HG02852 (cell line): ENCODE results near the gene CCDC28B.
"Not testable (repeated sequence)": the region's sequence is repeated elsewhere in the genome, so short reads cannot be mapped to it uniquely, and the experiment has no call there.

Experiments used
- ATAC-seq: cut with Tn5 transposase; IDR thresholded peaks from one replicate; pipeline ENCODE4 v1.9.1; 2021; ENCODE audit warnings: mild to moderate bottlenecking, moderate library complexity; ENCODE audit not compliant: unreplicated experiment

Gene CCDC28B

DNA sequence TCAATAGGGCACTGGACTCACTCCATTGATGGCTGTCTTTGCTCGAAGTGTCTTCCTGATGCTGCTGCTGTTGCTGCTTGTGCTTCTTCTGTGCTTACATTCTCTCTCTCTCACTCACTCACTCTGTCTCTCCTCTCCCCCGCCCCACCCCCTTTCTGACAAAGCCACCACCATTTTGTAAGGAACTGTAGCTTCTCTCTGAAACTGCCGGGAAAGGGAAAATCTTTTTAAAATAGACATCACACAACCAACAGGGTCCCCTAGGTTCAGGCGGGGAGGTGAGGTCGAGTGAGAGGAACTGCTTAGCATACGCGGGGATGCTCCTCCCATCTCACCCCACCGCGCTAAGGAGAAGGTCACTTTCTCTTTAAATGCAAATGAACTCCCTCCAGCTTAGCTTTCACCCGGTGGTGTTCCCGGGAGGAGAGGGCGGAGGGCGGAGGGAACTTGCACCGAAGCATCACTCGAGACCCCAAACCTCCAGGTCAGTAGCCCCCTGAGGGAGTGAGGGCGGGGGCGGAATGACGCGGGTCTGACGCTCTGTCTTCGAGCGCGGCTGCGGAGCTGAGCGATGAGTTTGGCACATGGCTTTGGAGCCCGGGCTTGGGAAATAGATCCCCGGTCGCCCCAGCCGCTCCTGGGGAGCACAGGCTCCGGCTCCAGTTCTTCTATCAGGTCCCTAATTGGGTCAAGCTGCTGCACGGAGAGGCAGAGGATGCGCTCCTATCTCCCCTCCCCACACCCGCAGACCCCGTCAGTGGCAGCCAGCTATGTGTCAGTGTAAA is at the start of gene CCDC28B:
Gene CCDC28B (plus strand): TSS at position 370 of the 785 bp plus-strand sequence. CDS start 1,341 bp downstream, outside the sequence.
- no peak for ATAC-seq

GRCh38 chr1:32150847-32151246 is 49.5 kb upstream of the CCDC28B start:
- ATAC-seq: no peak

- no peak for ATAC-seq
Measured at GRCh38 chr1:32151319-32151787, 49.0 kb upstream of the CCDC28B start.

DNA sequence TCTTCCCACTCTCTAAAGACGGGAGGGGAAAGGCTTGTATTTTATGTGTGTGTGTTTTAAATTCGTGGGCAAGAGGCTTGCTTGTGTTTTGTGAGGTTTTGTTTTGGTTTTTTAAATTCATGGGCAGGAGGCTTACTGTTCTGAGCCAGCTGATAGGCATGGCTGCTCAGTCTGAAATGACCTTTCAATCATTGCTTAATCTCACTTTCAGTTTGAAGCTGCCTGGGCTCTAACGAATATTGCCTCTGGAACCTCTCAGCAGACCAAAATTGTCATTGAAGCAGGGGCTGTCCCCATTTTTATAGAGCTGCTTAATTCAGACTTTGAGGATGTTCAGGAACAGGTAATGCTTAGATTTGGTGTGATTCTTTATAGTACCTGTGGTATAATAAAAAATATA is 41.2 kb upstream of the CCDC28B start:
- ATAC-seq: no peak

- ATAC-seq: no peak
Measured at GRCh38 chr1:32163405-32163804, 37.0 kb upstream of the CCDC28B start.

GRCh38 chr1:32165633-32166032 is 34.8 kb upstream of the CCDC28B start:
- not testable (repeated sequence) for ATAC-seq

DNA sequence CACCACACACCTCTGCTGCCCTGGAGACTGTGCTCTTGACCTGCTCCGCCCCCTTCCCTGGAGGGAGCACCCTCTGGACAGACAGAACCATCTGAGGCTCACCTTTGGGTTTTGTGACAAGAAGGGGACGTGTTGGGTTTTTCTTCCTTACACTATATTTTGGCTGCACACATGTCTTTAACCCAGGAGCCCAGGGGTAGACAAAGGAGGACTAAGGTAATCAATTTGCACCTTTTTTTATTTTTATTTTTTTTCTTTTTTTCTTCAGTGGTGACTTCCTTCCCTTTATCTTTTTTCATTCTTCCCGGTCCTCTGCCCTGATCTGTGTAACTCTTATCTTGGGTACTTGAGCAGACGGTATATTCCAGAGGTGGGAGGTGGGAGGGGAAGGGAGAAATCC is 29.4 kb upstream of the CCDC28B start:
- no peak for ATAC-seq

DNA sequence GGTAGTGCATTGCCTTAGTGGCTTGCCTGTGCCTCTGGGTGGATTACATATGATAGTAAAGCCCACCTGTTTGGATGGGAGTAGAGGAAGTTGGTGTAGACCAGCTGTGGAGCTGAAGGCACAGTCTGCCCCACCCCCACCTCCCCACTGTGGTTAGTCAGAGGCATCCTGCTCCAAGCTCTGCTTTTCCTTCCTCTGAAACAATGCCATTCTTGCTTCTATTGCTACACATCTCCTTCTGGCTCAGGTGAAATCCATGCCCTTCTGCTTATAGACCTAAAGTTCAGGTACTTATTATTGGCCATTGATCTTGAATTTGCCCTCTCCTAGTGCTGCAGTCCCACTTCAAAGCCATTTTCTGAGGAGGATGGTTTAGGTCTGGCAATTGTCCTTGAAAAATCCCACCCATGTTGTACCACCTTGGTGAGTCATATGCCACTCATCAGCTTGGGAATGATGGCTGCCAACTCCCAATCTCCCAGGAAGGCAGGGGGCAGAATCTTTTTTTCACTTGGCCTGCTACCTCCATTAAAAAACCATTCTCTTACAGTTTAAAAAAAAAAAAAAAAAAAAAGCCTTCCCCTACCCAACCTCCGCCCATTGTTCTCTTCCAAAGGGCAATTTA is 27.7 kb upstream of the CCDC28B start:
- no peak for ATAC-seq

DNA sequence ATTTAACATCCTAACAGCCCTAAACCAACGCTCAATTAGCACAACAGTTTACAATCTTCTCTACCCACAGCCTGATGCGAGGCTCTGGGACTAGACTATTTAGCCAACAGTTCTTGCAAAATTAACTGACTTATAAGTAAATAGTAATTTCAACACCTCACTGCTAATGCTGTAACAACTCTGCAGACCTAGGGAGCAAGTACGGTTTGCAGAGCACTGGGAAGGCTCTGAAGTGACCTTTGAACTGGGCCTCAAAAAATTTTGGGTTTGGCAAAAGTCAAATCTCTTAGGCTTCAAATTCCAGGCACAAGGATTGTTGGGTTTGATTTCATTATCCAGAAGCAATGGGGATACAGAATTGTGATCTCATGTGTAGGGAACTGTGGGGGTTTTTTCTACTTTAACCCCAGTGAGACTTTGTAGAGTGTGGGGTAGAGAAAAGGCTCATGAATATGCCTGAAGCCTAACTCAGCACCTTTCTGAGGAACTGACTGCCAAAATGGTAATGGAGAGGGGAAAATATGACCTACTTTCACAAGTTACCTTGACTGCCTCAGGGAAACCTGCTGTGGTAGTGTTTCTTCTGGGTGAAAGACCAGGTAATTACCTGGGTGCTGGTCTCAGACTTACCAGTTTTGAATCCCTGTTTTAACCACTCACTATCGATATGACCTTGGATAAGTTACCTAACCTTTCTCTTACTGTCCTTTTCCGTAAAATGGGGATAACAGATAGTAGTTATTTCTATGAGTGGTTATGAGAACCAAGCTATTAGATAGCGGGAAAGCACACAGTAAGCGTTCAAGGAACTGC is 21.8 kb upstream of the CCDC28B start:
- no peak for ATAC-seq

GRCh38 chr1:32179193-32179442 is 21.3 kb upstream of the CCDC28B start:
- no peak for ATAC-seq

GRCh38 chr1:32179443-32180185 is 20.8 kb upstream of the CCDC28B start, which contains the start of gene TXLNA:
Gene TXLNA, plus strand, starts transcription at chr1:32179675. Its CDS starts 671 bp downstream, at chr1:32180346.
- ATAC-seq: peak; percentile 81

- no peak for ATAC-seq
Measured at GRCh38 chr1:32180186-32181060, 20.0 kb upstream of the CCDC28B start.

GRCh38 chr1:32181065-32181464 is 19.3 kb upstream of the CCDC28B start:
- no peak for ATAC-seq

DNA sequence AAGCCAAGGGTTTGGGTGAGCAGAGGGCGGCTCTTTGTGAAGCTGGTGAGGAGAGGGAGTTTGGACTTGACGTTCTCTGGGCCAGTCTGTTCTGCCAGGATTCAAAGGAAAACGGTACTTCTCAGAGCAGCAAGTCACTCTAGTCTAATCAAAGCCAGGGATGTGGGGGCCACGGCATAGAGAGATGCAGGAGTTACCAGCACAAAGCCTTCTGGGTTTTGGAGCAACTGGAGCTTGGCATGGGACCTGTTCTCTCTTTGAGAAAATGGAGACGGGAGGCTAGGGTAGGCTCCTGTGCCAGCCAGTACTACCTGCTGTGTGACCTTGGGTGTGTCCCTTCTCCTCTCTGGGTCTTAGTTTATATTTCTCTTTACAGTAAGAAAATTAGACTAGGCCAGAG is 18.8 kb upstream of the CCDC28B start:
- ATAC-seq: no peak

DNA sequence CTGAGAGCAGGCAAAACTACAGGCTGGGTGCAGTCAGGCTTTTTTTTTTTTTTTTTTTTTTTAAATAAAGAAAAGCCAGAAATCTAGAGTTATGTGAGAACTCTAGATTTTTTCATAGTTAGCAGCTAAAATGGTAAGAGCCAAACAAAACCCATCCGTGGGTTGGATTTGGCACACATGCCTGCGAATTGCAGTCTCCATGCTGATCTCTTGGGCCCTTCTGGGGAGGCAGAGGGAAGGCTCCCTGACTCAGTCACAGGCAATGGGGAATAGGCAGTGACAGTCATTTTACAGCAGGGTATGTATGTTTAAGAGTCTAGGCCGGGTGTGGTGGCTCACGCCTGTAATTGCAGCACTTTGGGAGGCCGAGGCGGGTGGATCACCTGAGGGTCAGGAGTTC is 18.3 kb upstream of the CCDC28B start:
- ATAC-seq: no peak

- no peak for ATAC-seq
Measured at GRCh38 chr1:32184650-32185049, 15.7 kb upstream of the CCDC28B start.

- no peak for ATAC-seq
Measured at GRCh38 chr1:32186077-32186476, 14.3 kb upstream of the CCDC28B start.

- no peak for ATAC-seq
Measured at GRCh38 chr1:32186491-32186890, 13.9 kb upstream of the CCDC28B start.

- no peak for ATAC-seq
Measured at GRCh38 chr1:32187850-32188249, 12.5 kb upstream of the CCDC28B start.
